Skeletal muscle tissue (tissue), 4 donors: ENCODE measurements around the gene ATP9B. TPM values are rescaled to one million over a fixed set of nuclear protein-coding genes. Genes with fewer than 3 reads are reported as not detected.

ENCODE experiments used
- H3K27ac ChIP-seq: one replicate; pipeline ENCODE4 v1.7.0; 2013; ENCODE audit warnings: mild to moderate bottlenecking, low read depth, low read length, inconsistent platforms
- H3K27me3 ChIP-seq, 3 donors: one replicate each; pipeline ENCODE4 v1.7.0; 2013; ENCODE audit warnings: low read length in 3 of 3; ENCODE audit not compliant: control insufficient read depth in 3 of 3, insufficient read depth in 3 of 3
- H3K36me3 ChIP-seq, 3 donors: one replicate each; pipeline ENCODE4 v1.7.0; 2013; ENCODE audit warnings: low read length in 3 of 3; ENCODE audit not compliant: control insufficient read depth in 3 of 3, insufficient read depth in 3 of 3
- H3K4me1 ChIP-seq, 3 donors: one replicate each; pipeline ENCODE4 v1.7.0; 2013; ENCODE audit warnings: low read length in 3 of 3, mild to moderate bottlenecking in 3 of 3; ENCODE audit not compliant: control insufficient read depth in 3 of 3, insufficient read depth in 3 of 3
- H3K4me3 ChIP-seq, 3 donors: one replicate each; pipeline ENCODE4 v1.7.0; 2013; ENCODE audit warnings: low read length in 3 of 3
- H3K9ac ChIP-seq, 3 donors: one replicate each; pipeline ENCODE4 v1.7.0; 2013; ENCODE audit warnings: low read length in 3 of 3, mild to moderate bottlenecking in 3 of 3, moderate library complexity in 2 of 3, low read depth in 1 of 3
- H3K9me3 ChIP-seq, 3 donors: one replicate each; pipeline ENCODE4 v1.7.0; 2013; ENCODE audit warnings: low read length in 3 of 3; ENCODE audit not compliant: control insufficient read depth in 3 of 3
- total RNA-seq: library from RNA; depleted of rRNA; stranded (reverse); fragments of >200 nt; gene quantifications from one replicate; pipeline ENCODE4 v1.2.3, GENCODE V29; 2014
- donor health status: Osteomylitis.

ATP9B gene
- total RNA-seq, 1 donor from 2014 or later, result 83.0 TPM

GRCh38 chr18:79102886-79103285 lies 33.7 kb downstream of the ATP9B start:
- Histone ChIP-seq H3K4me3 (no peak overlapping the region), H3K27me3 (no peaks in the 10 kb centered on the region), H3K27ac (no peak overlapping the region), H3K9ac (no peak overlapping the region), H3K4me1 (peaks cover 0 to 10% (median 9%) of the 10 kb centered on the region in 3 donors), H3K9me3 (no peaks in the 10 kb centered on the region), H3K36me3 (peaks cover 0 to 2% (median 0%) of the 10 kb centered on the region in 3 donors)

- H3K27ac ChIP-seq, result no peak overlapping the region
- no peaks in the 10 kb centered on the region for H3K36me3 ChIP-seq
- H3K4me3 ChIP-seq, result no peak overlapping the region
- peaks cover 4 to 18% (median 15%) of the 10 kb centered on the region in 3 donors for H3K4me1 ChIP-seq
- H3K9me3 ChIP-seq, result no peaks in the 10 kb centered on the region
- no peaks in the 10 kb centered on the region for H3K27me3 ChIP-seq
- no peak overlapping the region for H3K9ac ChIP-seq
These were observed 34.9 kb downstream of the ATP9B start for GRCh38 chr18:79104137-79104536.

- H3K4me3 ChIP-seq, result no peak overlapping the region
- no peaks in the 10 kb centered on the region for H3K9me3 ChIP-seq
- peaks cover 4 to 18% (median 15%) of the 10 kb centered on the region in 3 donors for H3K4me1 ChIP-seq
- H3K27ac ChIP-seq, result no peak overlapping the region
- H3K9ac ChIP-seq, result no peak overlapping the region
- H3K27me3 ChIP-seq, result no peaks in the 10 kb centered on the region
- H3K36me3 ChIP-seq, result no peaks in the 10 kb centered on the region
These were observed 36.3 kb downstream of the ATP9B start for GRCh38 chr18:79105455-79105854.

DNA sequence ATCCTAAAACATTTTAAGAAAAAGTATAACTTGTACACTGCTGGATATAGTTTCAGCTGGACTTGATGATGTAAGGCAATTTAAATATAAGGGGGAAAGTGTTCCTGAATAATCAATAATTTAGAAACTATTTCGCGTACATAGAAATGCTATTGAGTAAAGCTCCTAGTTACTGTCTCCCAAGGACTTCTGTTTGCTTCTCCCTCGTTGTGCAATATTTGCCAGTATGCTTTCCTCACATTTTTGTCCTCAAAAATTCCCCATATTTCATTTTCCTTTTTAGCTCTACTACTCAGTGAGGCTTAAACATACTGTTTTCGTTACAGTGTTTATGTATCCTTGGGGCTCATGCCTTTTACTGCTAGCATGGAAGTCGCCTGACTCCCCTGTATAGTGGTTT lies 36.9 kb downstream of the ATP9B start:
- Histone ChIP-seq H3K9me3 (no peaks in the 10 kb centered on the region), H3K27me3 (no peaks in the 10 kb centered on the region), H3K36me3 (no peaks in the 10 kb centered on the region), H3K4me1 (peaks cover 4 to 18% (median 12%) of the 10 kb centered on the region in 3 donors), H3K4me3 (no peak overlapping the region), H3K9ac (no peak overlapping the region), H3K27ac (no peak overlapping the region)

DNA sequence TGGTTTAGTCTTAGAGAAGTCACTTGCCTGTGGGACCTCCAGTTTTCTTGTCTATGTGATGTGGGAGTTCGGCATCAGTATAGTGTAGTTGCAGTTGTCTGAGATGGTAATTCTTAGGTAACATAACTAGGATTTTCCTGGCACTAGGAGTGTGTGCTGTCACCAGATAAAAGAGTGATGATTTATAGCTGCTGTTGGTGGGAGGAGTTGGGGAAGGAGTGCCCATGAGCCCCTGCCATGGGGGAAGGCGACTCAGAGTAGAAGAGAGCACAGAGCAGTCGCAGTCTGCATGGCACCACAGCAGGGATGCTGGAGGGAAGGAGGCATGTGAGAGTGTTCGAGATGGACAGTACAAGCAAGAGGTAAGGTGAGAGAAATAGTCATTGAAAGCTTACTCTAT lies 38.7 kb downstream of the ATP9B start:
- peaks cover 4 to 14% (median 10%) of the 10 kb centered on the region in 3 donors for H3K4me1 ChIP-seq
- no peaks in the 10 kb centered on the region for H3K9me3 ChIP-seq
- no peak overlapping the region for H3K4me3 ChIP-seq
- H3K27ac ChIP-seq, result no peak overlapping the region
- H3K9ac ChIP-seq, result no peak overlapping the region
- no peaks in the 10 kb centered on the region for H3K27me3 ChIP-seq
- H3K36me3 ChIP-seq, result no peaks in the 10 kb centered on the region

- peaks cover 4 to 14% (median 10%) of the 10 kb centered on the region in 3 donors for H3K4me1 ChIP-seq
- H3K9ac ChIP-seq, result no peak overlapping the region
- peak overlapping the region in 1 of 3 donors; percentile 18 for H3K4me3 ChIP-seq
- peaks cover 0 to 4% (median 3%) of the 10 kb centered on the region in 3 donors for H3K36me3 ChIP-seq
- no peaks in the 10 kb centered on the region for H3K9me3 ChIP-seq
- H3K27me3 ChIP-seq, result no peaks in the 10 kb centered on the region
- no peak overlapping the region for H3K27ac ChIP-seq
These were observed 39.5 kb downstream of the ATP9B start for GRCh38 chr18:79108549-79109215.

DNA sequence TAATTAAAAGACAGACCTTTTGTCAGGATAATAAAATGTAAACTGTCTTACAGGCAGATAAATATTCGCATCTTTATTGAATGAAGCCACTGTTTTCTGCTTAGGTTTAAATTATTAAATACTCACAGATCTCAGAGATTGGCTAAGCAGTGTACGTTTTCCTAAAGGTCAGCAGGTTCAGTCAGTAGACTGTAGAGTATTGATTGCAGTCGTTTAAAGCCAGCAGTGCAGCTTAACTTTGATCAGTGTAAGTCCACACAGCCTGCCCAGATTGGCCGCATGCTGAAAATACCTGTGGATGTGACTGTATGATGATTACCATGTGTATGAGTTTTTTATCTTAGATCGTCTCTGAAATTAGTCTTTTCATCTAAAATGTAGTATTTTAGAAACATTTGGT lies 42.3 kb downstream of the ATP9B start:
- peaks cover 5 to 11% (median 6%) of the 10 kb centered on the region in 3 donors for H3K36me3 ChIP-seq
- no peak overlapping the region for H3K27ac ChIP-seq
- H3K27me3 ChIP-seq, result no peaks in the 10 kb centered on the region
- H3K9me3 ChIP-seq, result no peaks in the 10 kb centered on the region
- H3K9ac ChIP-seq, result no peak overlapping the region
- H3K4me3 ChIP-seq, result no peak overlapping the region
- H3K4me1 ChIP-seq, result peaks cover 4 to 14% (median 10%) of the 10 kb centered on the region in 3 donors

DNA sequence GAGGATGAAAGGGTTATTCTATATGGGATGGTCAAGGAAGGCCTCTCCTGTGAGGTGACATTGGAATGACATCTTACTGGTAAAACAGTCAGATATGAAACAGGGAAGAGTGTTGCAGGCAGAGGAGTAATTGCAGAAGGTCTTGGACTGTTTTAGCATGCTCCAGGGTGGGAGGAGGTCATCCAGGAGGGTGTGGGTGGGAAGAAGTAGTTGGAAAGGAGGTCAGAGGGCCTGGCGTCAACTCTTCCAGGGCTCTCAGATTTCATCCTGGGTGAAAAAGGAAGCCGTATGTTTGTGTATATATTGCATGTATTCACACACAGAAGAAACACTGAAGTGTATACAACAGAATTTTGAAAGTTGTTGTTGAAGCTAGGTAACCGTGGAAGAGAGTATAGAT lies 48.2 kb downstream of the ATP9B start:
- H3K4me1 ChIP-seq, result peaks cover 5 to 6% (median 5%) of the 10 kb centered on the region in 3 donors
- no peaks in the 10 kb centered on the region for H3K27me3 ChIP-seq
- H3K27ac ChIP-seq, result no peak overlapping the region
- H3K9me3 ChIP-seq, result no peaks in the 10 kb centered on the region
- H3K4me3 ChIP-seq, result no peak overlapping the region
- peaks cover 5 to 11% (median 6%) of the 10 kb centered on the region in 3 donors for H3K36me3 ChIP-seq
- no peak overlapping the region for H3K9ac ChIP-seq

DNA sequence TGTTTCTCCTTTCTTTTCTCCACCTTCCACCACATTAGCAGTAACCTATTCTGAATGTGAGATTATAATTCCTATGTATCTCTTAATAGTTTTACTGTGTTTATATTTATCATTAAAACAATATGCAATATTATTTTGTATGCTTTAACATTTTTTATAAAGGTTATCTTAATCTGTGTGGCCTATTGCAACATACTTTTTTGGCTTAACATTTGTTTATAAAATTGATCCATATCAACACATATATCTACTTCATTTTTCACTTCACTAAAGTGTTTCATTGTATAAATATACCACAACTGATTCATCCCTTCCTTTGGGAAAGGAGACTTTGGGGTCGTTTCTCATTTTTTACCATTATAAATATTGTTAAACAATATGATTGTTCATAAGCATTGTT lies 48.6 kb downstream of the ATP9B start:
- Histone ChIP-seq H3K27ac (no peak overlapping the region), H3K36me3 (peaks cover 5 to 11% (median 6%) of the 10 kb centered on the region in 3 donors), H3K4me3 (no peak overlapping the region), H3K9me3 (no peaks in the 10 kb centered on the region), H3K27me3 (no peaks in the 10 kb centered on the region), H3K9ac (no peak overlapping the region), H3K4me1 (peaks cover 5 to 6% (median 5%) of the 10 kb centered on the region in 3 donors)

GRCh38 chr18:79118797-79119196 lies 49.6 kb downstream of the ATP9B start:
- H3K36me3 ChIP-seq, result peaks cover 2 to 8% (median 6%) of the 10 kb centered on the region in 3 donors
- no peak overlapping the region for H3K27ac ChIP-seq
- H3K4me3 ChIP-seq, result no peak overlapping the region
- no peak overlapping the region for H3K9ac ChIP-seq
- H3K27me3 ChIP-seq, result no peaks in the 10 kb centered on the region
- H3K9me3 ChIP-seq, result no peaks in the 10 kb centered on the region
- peaks cover 5 to 6% (median 5%) of the 10 kb centered on the region in 3 donors for H3K4me1 ChIP-seq
